ENCODE measurements around the gene PBX1.

The PBX1 gene

DNA sequence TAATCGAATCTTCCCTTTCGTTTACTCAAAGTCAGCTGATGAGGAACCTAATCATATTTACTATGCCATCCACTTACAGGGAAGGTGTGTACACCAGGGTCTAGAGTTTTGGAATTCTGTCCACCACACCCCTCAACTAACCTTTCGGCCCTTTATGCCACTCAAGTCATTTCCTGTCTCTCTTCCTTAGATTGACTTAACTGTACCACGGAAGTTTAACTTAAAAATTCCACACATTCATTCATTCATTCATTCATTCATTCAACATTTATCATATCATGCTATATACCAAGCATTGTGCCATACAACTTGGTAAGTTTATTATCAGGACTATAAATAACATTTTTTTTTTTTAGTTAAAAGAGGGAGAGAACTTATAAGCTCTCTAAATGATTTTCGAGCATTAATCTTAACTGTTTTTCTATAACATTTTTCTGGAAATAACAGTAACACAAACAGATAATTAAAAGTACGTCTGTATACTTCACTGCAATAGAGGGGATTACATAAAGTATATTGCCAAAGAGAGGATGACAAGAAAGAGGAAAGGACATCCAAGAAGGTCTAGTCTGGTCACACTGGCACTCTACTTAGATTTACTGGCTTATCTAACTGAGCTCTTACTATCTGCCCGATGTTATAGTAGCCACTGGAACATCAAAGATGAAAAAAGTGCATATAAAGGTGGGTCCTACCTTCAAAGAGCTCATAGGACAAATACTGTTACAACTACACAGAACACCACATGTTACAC lies 243.7 kb downstream of the PBX1 start:
- Histone ChIP-seq H3K4me1 (ENCODE audit: control insufficient read depth, low read length) (no peaks in the 10 kb centered on the region), H3K9me2 (replicated peaks; ENCODE audit: control insufficient read depth, low read length) (no peaks in the 10 kb centered on the region), H3F3A (ENCODE audit: control insufficient read depth, insufficient read depth) (no peaks in the 10 kb centered on the region), H3K27me3 (ENCODE audit: control insufficient read depth, low read length) (peaks cover 3% of the 10 kb centered on the region; the same call in 1 of the 2 replicates), H3K27ac (ENCODE audit: low read depth, low read length) (no peak overlapping the region), H3K79me2 (ENCODE audit: control insufficient read depth, low read length) (no peaks in the 10 kb centered on the region), H3K4me3 (ENCODE audit: low read length) (no peak overlapping the region), H3K4me2 (ENCODE audit: low read length) (no peak overlapping the region), H4K20me1 (ENCODE audit: control insufficient read depth, insufficient read depth, low read depth, low read length) (no peaks in the 10 kb centered on the region), H3K36me3 (ENCODE audit: control insufficient read depth, low read length) (no peaks in the 10 kb centered on the region), H3K9me3 (ENCODE audit: control insufficient read depth, insufficient read depth, low read length) (no peaks in the 10 kb centered on the region)
- no peak for TF ChIP-seq EZH2phosphoT487 (IDR thresholded peaks at IDR 0.05; ENCODE audit: borderline replicate concordance, low read length)
- TF ChIP-seq, protein P1, sequence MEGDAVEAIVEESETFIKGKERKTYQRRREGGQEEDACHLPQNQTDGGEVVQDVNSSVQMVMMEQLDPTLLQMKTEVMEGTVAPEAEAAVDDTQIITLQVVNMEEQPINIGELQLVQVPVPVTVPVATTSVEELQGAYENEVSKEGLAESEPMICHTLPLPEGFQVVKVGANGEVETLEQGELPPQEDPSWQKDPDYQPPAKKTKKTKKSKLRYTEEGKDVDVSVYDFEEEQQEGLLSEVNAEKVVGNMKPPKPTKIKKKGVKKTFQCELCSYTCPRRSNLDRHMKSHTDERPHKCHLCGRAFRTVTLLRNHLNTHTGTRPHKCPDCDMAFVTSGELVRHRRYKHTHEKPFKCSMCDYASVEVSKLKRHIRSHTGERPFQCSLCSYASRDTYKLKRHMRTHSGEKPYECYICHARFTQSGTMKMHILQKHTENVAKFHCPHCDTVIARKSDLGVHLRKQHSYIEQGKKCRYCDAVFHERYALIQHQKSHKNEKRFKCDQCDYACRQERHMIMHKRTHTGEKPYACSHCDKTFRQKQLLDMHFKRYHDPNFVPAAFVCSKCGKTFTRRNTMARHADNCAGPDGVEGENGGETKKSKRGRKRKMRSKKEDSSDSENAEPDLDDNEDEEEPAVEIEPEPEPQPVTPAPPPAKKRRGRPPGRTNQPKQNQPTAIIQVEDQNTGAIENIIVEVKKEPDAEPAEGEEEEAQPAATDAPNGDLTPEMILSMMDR (IDR thresholded peaks at IDR 0.05; ENCODE audit: low read depth, low read length, poor library complexity, severe bottlenecking), result no peak

DNA sequence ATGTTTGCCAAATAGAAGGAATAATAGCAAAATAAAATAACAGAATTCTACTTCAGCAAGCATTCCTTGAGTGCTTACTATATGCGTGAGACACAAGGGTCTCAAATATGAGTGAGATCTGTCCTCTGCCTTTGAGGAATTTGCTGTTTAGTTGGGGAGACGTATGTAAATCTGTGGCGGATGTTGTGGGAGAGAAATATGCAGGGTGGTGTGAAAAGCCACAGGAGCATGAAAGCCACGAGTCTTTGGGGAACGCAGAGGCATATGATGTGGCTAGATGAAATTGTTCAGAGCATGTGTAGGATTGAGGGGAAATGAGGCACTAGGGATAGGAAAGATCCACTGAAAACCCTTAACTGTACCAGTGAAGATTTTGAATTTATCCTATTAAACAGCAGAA lies 244.4 kb downstream of the PBX1 start:
- Histone ChIP-seq H3K27me3 (ENCODE audit: control insufficient read depth, low read length) (peaks cover 3% of the 10 kb centered on the region; the same call in 1 of the 2 replicates), H3K4me2 (ENCODE audit: low read length) (no peak overlapping the region), H3K79me2 (ENCODE audit: control insufficient read depth, low read length) (no peaks in the 10 kb centered on the region), H3K4me3 (ENCODE audit: low read length) (no peak overlapping the region), H3K27ac (ENCODE audit: low read depth, low read length) (no peak overlapping the region), H3K36me3 (ENCODE audit: control insufficient read depth, low read length) (no peaks in the 10 kb centered on the region), H4K20me1 (ENCODE audit: control insufficient read depth, insufficient read depth, low read depth, low read length) (no peaks in the 10 kb centered on the region), H3K9me2 (replicated peaks; ENCODE audit: control insufficient read depth, low read length) (no peaks in the 10 kb centered on the region), H3K4me1 (ENCODE audit: control insufficient read depth, low read length) (no peaks in the 10 kb centered on the region), H3K9me3 (ENCODE audit: control insufficient read depth, insufficient read depth, low read length) (no peaks in the 10 kb centered on the region), H3F3A (ENCODE audit: control insufficient read depth, insufficient read depth) (no peaks in the 10 kb centered on the region)
- TF ChIP-seq EZH2phosphoT487 (IDR thresholded peaks at IDR 0.05; ENCODE audit: borderline replicate concordance, low read length), result no peak
- TF ChIP-seq, protein P1 (IDR thresholded peaks at IDR 0.05; ENCODE audit: low read depth, low read length, poor library complexity, severe bottlenecking), result no peak

DNA sequence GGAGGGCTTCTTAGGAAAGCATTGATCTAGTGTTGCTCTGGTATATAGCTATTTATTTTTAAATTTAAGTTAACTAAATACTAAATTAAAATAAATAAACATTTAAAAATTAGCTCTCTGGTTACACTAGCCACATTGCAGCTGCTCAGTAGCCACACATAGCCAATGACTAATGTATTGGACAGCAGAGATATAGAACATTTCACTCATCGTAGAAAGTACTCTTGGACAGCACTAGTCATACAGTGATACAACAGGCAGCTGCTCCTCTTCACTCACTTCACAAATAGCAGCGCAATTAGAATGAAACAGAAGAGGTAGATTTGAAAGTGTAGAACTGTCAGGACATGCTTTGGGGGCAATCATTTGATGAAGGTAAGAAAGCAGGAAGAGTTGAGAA lies 245.4 kb downstream of the PBX1 start:
- TF ChIP-seq, protein P1 (IDR thresholded peaks at IDR 0.05; ENCODE audit: low read depth, low read length, poor library complexity, severe bottlenecking), result no peak
- no peak for TF ChIP-seq EZH2phosphoT487 (IDR thresholded peaks at IDR 0.05; ENCODE audit: borderline replicate concordance, low read length)
- H3F3A ChIP-seq (ENCODE audit: control insufficient read depth, insufficient read depth), result no peaks in the 10 kb centered on the region

More for the DNA sequence above, 245.4 kb downstream of the PBX1 start:
- no peak overlapping the region for H3K4me2 ChIP-seq (ENCODE audit: low read length)
- H4K20me1 ChIP-seq (ENCODE audit: control insufficient read depth, insufficient read depth, low read depth, low read length), result no peaks in the 10 kb centered on the region
- no peaks in the 10 kb centered on the region for H3K36me3 ChIP-seq (ENCODE audit: control insufficient read depth, low read length)
- no peaks in the 10 kb centered on the region for H3K9me2 ChIP-seq (replicated peaks; ENCODE audit: control insufficient read depth, low read length)
- H3K4me1 ChIP-seq (ENCODE audit: control insufficient read depth, low read length), result no peaks in the 10 kb centered on the region
- no peaks in the 10 kb centered on the region for H3K9me3 ChIP-seq (ENCODE audit: control insufficient read depth, insufficient read depth, low read length)
- no peaks in the 10 kb centered on the region for H3K79me2 ChIP-seq (ENCODE audit: control insufficient read depth, low read length)
- no peak overlapping the region for H3K4me3 ChIP-seq (ENCODE audit: low read length)
- no peak overlapping the region for H3K27ac ChIP-seq (ENCODE audit: low read depth, low read length)
- peaks cover 3% of the 10 kb centered on the region; the same call in 1 of the 2 replicates for H3K27me3 ChIP-seq (ENCODE audit: control insufficient read depth, low read length)

Data from DOHH2 (cell line).